BLaER1 (cell line): ENCODE data around the gene ANKS1A.
"Not testable (repeated sequence)": the region's sequence is repeated elsewhere in the genome, so short reads cannot be mapped to it uniquely, and the experiment has no call there.

ENCODE experiments used
- H3K27ac ChIP-seq: shearing (Covaris generic); formaldehyde crosslinking; 2 replicates; pipeline ENCODE4 v1.8.1; 2022
- H3K27me3 ChIP-seq: shearing (Covaris generic); formaldehyde crosslinking; 2 replicates; pipeline ENCODE4 v1.8.1; 2022
- H3K36me3 ChIP-seq: shearing (Covaris generic); formaldehyde crosslinking; 2 replicates; pipeline ENCODE4 v1.8.1; 2022
- H3K4me1 ChIP-seq: shearing (Covaris generic); formaldehyde crosslinking; 2 replicates; pipeline ENCODE4 v1.8.1; 2022
- H3K4me2 ChIP-seq: shearing (Covaris generic); formaldehyde crosslinking; 2 replicates; pipeline ENCODE4 v1.8.1; 2022
- H3K4me3 ChIP-seq: shearing (Covaris generic); formaldehyde crosslinking; 2 replicates; pipeline ENCODE4 v1.8.1; 2022
- H3K9ac ChIP-seq: shearing (Covaris generic); formaldehyde crosslinking; 2 replicates; pipeline ENCODE4 v1.8.1; 2022
- H3K9me3 ChIP-seq: shearing (Covaris generic); formaldehyde crosslinking; 2 replicates; pipeline ENCODE4 v1.8.1; 2022
- H4K20me1 ChIP-seq: shearing (Covaris generic); formaldehyde crosslinking; 2 replicates; pipeline ENCODE4 v1.8.1; 2022
- Cebpa-rat ChIP-seq: shearing (Covaris generic); IDR thresholded peaks from 2 replicates; pipeline ENCODE4 v1.8.1; 2022

ANKS1A gene

GRCh38 chr6:34981366-34981765 is 92.3 kb downstream of the ANKS1A start:
- Histone ChIP-seq H3K4me3 (no peak overlapping the region), H3K27ac (no peak overlapping the region), H4K20me1 (no peaks in the 10 kb centered on the region), H3K9me3 (no peaks in the 10 kb centered on the region), H3K9ac (no peak overlapping the region), H3K27me3 (no peaks in the 10 kb centered on the region), H3K4me1 (peaks cover 5% of the 10 kb centered on the region), H3K36me3 (peaks cover 55% of the 10 kb centered on the region), H3K4me2 (no peak overlapping the region)
- no peak for TF ChIP-seq Cebpa-rat

GRCh38 chr6:34981951-34982350 is 92.9 kb downstream of the ANKS1A start:
- no peaks in the 10 kb centered on the region for H3K27me3 ChIP-seq

GRCh38 chr6:34982424-34982852 is 93.4 kb downstream of the ANKS1A start:
- H3K36me3 ChIP-seq, result peaks cover 63% of the 10 kb centered on the region
- no peak overlapping the region for H3K27ac ChIP-seq
- H3K4me2 ChIP-seq, result no peak overlapping the region
- no peaks in the 10 kb centered on the region for H4K20me1 ChIP-seq
- no peaks in the 10 kb centered on the region for H3K27me3 ChIP-seq
- H3K9ac ChIP-seq, result no peak overlapping the region
- peaks cover 5% of the 10 kb centered on the region for H3K4me1 ChIP-seq
- TF ChIP-seq Cebpa-rat, result no peak
- H3K4me3 ChIP-seq, result no peak overlapping the region
- H3K9me3 ChIP-seq, result no peaks in the 10 kb centered on the region

More at GRCh38 chr6:34981951-34982350, 92.9 kb downstream of the ANKS1A start:
- no peaks in the 10 kb centered on the region for H3K9me3 ChIP-seq
- H4K20me1 ChIP-seq, result no peaks in the 10 kb centered on the region
- peaks cover 58% of the 10 kb centered on the region for H3K36me3 ChIP-seq
- no peak for TF ChIP-seq Cebpa-rat
- H3K4me3 ChIP-seq, result no peak overlapping the region
- H3K4me1 ChIP-seq, result peaks cover 5% of the 10 kb centered on the region
- H3K27ac ChIP-seq, result no peak overlapping the region
- no peak overlapping the region for H3K9ac ChIP-seq
- H3K4me2 ChIP-seq, result no peak overlapping the region

GRCh38 chr6:34984416-34984815 is 95.4 kb downstream of the ANKS1A start:
- H3K9me3 ChIP-seq, result no peaks in the 10 kb centered on the region
- no peak for TF ChIP-seq Cebpa-rat
- no peak overlapping the region for H3K4me2 ChIP-seq
- no peaks in the 10 kb centered on the region for H4K20me1 ChIP-seq
- H3K27me3 ChIP-seq, result no peaks in the 10 kb centered on the region
- peaks cover 11% of the 10 kb centered on the region for H3K4me1 ChIP-seq
- no peak overlapping the region for H3K9ac ChIP-seq
- H3K27ac ChIP-seq, result no peak overlapping the region
- peaks cover 74% of the 10 kb centered on the region for H3K36me3 ChIP-seq
- no peak overlapping the region for H3K4me3 ChIP-seq

- Histone ChIP-seq H4K20me1 (no peaks in the 10 kb centered on the region), H3K27me3 (no peaks in the 10 kb centered on the region), H3K4me3 (no peak overlapping the region), H3K4me2 (no peak overlapping the region), H3K4me1 (peaks cover 17% of the 10 kb centered on the region), H3K9ac (no peak overlapping the region), H3K27ac (no peak overlapping the region), H3K9me3 (no peaks in the 10 kb centered on the region), H3K36me3 (peaks cover 73% of the 10 kb centered on the region)
- TF ChIP-seq Cebpa-rat, result no peak
Measured at GRCh38 chr6:34985236-34985635, 96.2 kb downstream of the ANKS1A start.

GRCh38 chr6:34986845-34987246 is 97.8 kb downstream of the ANKS1A start:
- H3K4me1 ChIP-seq, result peaks cover 17% of the 10 kb centered on the region
- H3K36me3 ChIP-seq, result peaks cover 77% of the 10 kb centered on the region
- H4K20me1 ChIP-seq, result no peaks in the 10 kb centered on the region
- no peak for TF ChIP-seq Cebpa-rat
- no peak overlapping the region for H3K4me2 ChIP-seq
- H3K9ac ChIP-seq, result no peak overlapping the region
- no peak overlapping the region for H3K4me3 ChIP-seq
- H3K27me3 ChIP-seq, result no peaks in the 10 kb centered on the region
- H3K27ac ChIP-seq, result no peak overlapping the region
- H3K9me3 ChIP-seq, result no peaks in the 10 kb centered on the region

GRCh38 chr6:34987506-34987905 is 98.5 kb downstream of the ANKS1A start:
- H3K27me3 ChIP-seq, result no peaks in the 10 kb centered on the region
- peaks cover 77% of the 10 kb centered on the region for H3K36me3 ChIP-seq
- H4K20me1 ChIP-seq, result no peaks in the 10 kb centered on the region
- H3K4me3 ChIP-seq, result no peak overlapping the region
- H3K27ac ChIP-seq, result no peak overlapping the region
- H3K4me2 ChIP-seq, result no peak overlapping the region
- H3K4me1 ChIP-seq, result peaks cover 17% of the 10 kb centered on the region
- H3K9me3 ChIP-seq, result no peaks in the 10 kb centered on the region
- no peak overlapping the region for H3K9ac ChIP-seq
- TF ChIP-seq Cebpa-rat, result no peak

GRCh38 chr6:34990971-34991560 is 102.0 kb downstream of the ANKS1A start:
- peaks cover 12% of the 10 kb centered on the region for H3K4me1 ChIP-seq
- peaks cover 69% of the 10 kb centered on the region for H3K36me3 ChIP-seq
- H3K4me2 ChIP-seq, result no peak overlapping the region
- H3K27ac ChIP-seq, result no peak overlapping the region
- no peaks in the 10 kb centered on the region for H3K27me3 ChIP-seq
- no peaks in the 10 kb centered on the region for H4K20me1 ChIP-seq
- no peak overlapping the region for H3K4me3 ChIP-seq
- TF ChIP-seq Cebpa-rat, result no peak
- H3K9ac ChIP-seq, result no peak overlapping the region
- no peaks in the 10 kb centered on the region for H3K9me3 ChIP-seq

GRCh38 chr6:34992376-34992775 is 103.3 kb downstream of the ANKS1A start:
- Histone ChIP-seq H3K27ac (no peak overlapping the region), H4K20me1 (no peaks in the 10 kb centered on the region), H3K4me3 (no peak overlapping the region), H3K36me3 (peaks cover 70% of the 10 kb centered on the region), H3K27me3 (no peaks in the 10 kb centered on the region), H3K9me3 (peaks cover 10% of the 10 kb centered on the region; the same call in 1 of the 2 replicates), H3K9ac (no peak overlapping the region), H3K4me1 (peaks cover 12% of the 10 kb centered on the region), H3K4me2 (no peak overlapping the region)
- no peak for TF ChIP-seq Cebpa-rat

- no peak overlapping the region for H3K4me3 ChIP-seq
- H3K36me3 ChIP-seq, result peaks cover 71% of the 10 kb centered on the region
- no peak overlapping the region for H3K4me2 ChIP-seq
- H4K20me1 ChIP-seq, result no peaks in the 10 kb centered on the region
- H3K27ac ChIP-seq, result no peak overlapping the region
- peaks cover 12% of the 10 kb centered on the region for H3K4me1 ChIP-seq
- no peak overlapping the region for H3K9ac ChIP-seq
- TF ChIP-seq Cebpa-rat, result no peak
- H3K9me3 ChIP-seq, result peaks cover 10% of the 10 kb centered on the region; the same call in 1 of the 2 replicates
- no peaks in the 10 kb centered on the region for H3K27me3 ChIP-seq
Measured at GRCh38 chr6:34993213-34993612, 104.2 kb downstream of the ANKS1A start.

GRCh38 chr6:34994693-34995092 is 105.6 kb downstream of the ANKS1A start:
- peaks cover 69% of the 10 kb centered on the region for H3K36me3 ChIP-seq
- no peak overlapping the region for H3K9ac ChIP-seq
- no peak overlapping the region for H3K27ac ChIP-seq
- no peak overlapping the region for H3K4me2 ChIP-seq
- H3K9me3 ChIP-seq, result peaks cover 10% of the 10 kb centered on the region; the same call in 1 of the 2 replicates
- no peaks in the 10 kb centered on the region for H4K20me1 ChIP-seq
- H3K4me3 ChIP-seq, result no peak overlapping the region
- H3K27me3 ChIP-seq, result no peaks in the 10 kb centered on the region
- peaks cover 3% of the 10 kb centered on the region for H3K4me1 ChIP-seq
- TF ChIP-seq Cebpa-rat, result no peak

GRCh38 chr6:34998417-34998816 is 109.4 kb downstream of the ANKS1A start:
- not testable (repeated sequence) for H3K4me3 ChIP-seq, H3K27ac ChIP-seq, H3K4me1 ChIP-seq, H3K4me2 ChIP-seq, H3K9ac ChIP-seq, H4K20me1 ChIP-seq, H3K9me3 ChIP-seq, H3K27me3 ChIP-seq
- H3K36me3 ChIP-seq, result peaks cover 59% of the 10 kb centered on the region

GRCh38 chr6:34999153-34999552 is 110.1 kb downstream of the ANKS1A start:
- H3K27ac ChIP-seq, H3K4me3 ChIP-seq, H3K9ac ChIP-seq, H3K4me1 ChIP-seq, H4K20me1 ChIP-seq, H3K27me3 ChIP-seq, H3K4me2 ChIP-seq, H3K9me3 ChIP-seq: not testable (repeated sequence)
- peaks cover 52% of the 10 kb centered on the region for H3K36me3 ChIP-seq

- not testable (repeated sequence) for H3K27ac ChIP-seq, H4K20me1 ChIP-seq
- H3K36me3 ChIP-seq, result peaks cover 44% of the 10 kb centered on the region
Measured at GRCh38 chr6:34999962-35000361, 110.9 kb downstream of the ANKS1A start.

More at GRCh38 chr6:34999962-35000361, 110.9 kb downstream of the ANKS1A start:
- H3K27me3 ChIP-seq, H3K4me1 ChIP-seq, H3K4me3 ChIP-seq, H3K4me2 ChIP-seq, H3K9me3 ChIP-seq, H3K9ac ChIP-seq: not testable (repeated sequence)
